K562 (cell line): ENCODE data around the gene CRIP1.

Source experiments
- EZH2 ChIP-seq: IDR thresholded peaks from 2 replicates; pipeline ENCODE4 v1.6.1; 2012; ENCODE audit warnings: low read depth, mild to moderate bottlenecking, inconsistent platforms, low read length, borderline replicate concordance
- RAD21 ChIP-seq, 2 experiments: fragments of 250-450 bp in 1 of 2; fragments of 450-650 bp in 1 of 2; sonication (Bioruptor Pico) in 1 of 2; formaldehyde crosslinking in 1 of 2; IDR thresholded peaks in 1 of 2; conservative IDR thresholded peaks in 1 of 2; 2 replicates each; pipeline versions ENCODE4 v1.4.0 to v1.8.0; 2020 to 2022; ENCODE audit warnings: mild to moderate bottlenecking in 2 of 2, moderate library complexity in 1 of 2
- TF ChIP-seq, protein P1 (sequence below), 3 experiments: IDR thresholded peaks in 2 of 3; conservative IDR thresholded peaks in 1 of 3; 2 replicates each; pipeline ENCODE4 v1.5.1; 2011 to 2012; ENCODE audit warnings: low read length in 3 of 3, mild to moderate bottlenecking in 3 of 3, control low read depth in 2 of 3, improper control_type of control experiment in 1 of 3, inconsistent platforms in 1 of 3, low read depth in 1 of 3, mixed read lengths in 1 of 3, moderate library complexity in 1 of 3; ENCODE audit not compliant: insufficient read depth in 2 of 3

DNA sequence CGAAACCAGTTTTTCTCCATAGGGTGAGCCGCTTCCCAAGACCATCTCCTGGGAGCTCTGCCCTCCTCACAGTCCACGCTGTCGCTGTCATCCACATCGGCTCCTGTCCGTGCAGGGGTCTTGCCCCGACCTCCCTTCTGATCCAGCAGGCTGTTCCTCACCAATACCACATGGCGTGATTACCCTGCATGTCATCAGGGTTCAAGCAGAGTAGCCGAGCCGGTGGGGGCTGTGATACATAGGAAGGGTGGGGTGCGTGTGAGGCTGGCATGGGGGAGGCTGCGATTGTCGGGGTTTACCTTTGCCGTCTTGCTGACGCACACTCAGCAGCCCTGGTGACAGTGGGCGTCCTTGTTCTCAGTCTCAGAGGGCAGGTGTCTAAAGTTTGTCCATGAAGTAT is 21.4 kb downstream of the CRIP1 start:
- TF ChIP-seq RAD21 (CRISPR knock-in tag; conservative IDR thresholded peaks at IDR 0.05 in 1 of 2, IDR thresholded peaks at IDR 0.05 in 1 of 2) (no peak), EZH2 (no peak)
- TF ChIP-seq, protein P1, sequence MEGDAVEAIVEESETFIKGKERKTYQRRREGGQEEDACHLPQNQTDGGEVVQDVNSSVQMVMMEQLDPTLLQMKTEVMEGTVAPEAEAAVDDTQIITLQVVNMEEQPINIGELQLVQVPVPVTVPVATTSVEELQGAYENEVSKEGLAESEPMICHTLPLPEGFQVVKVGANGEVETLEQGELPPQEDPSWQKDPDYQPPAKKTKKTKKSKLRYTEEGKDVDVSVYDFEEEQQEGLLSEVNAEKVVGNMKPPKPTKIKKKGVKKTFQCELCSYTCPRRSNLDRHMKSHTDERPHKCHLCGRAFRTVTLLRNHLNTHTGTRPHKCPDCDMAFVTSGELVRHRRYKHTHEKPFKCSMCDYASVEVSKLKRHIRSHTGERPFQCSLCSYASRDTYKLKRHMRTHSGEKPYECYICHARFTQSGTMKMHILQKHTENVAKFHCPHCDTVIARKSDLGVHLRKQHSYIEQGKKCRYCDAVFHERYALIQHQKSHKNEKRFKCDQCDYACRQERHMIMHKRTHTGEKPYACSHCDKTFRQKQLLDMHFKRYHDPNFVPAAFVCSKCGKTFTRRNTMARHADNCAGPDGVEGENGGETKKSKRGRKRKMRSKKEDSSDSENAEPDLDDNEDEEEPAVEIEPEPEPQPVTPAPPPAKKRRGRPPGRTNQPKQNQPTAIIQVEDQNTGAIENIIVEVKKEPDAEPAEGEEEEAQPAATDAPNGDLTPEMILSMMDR (IDR thresholded peaks at IDR 0.05 in 2 of 3, conservative IDR thresholded peaks at IDR 0.05 in 1 of 3; ENCODE audit: insufficient read depth in 2 of 3, low read depth in 1 of 3, low read length in 3 of 3), result no peak
